NT2/D1 (cell line): Measurements from ENCODE around the gene CXCL6.

Experiments
- SUZ12 ChIP-seq: IDR thresholded peaks from 2 replicates; pipeline ENCODE4 v1.6.1; 2011; ENCODE audit not compliant: insufficient read length, insufficient read depth; ENCODE audit errors: extremely low read depth
- YY1 ChIP-seq: IDR thresholded peaks from 2 replicates; pipeline ENCODE4 v1.6.1; 2011; ENCODE audit not compliant: insufficient read length, insufficient read depth
- ZNF274 ChIP-seq: IDR thresholded peaks from 2 replicates; pipeline ENCODE4 v1.6.1; 2011; ENCODE audit warnings: mild to moderate bottlenecking, low read depth, low read length

GRCh38 chr4:73853718-73854473 lies 17.4 kb downstream of the CXCL6 start:
- TF ChIP-seq YY1 (no peak), SUZ12 (no peak), ZNF274 (no peak)
